Activated CD8-positive, alpha-beta memory T cell treated with anti-CD3 and anti-CD28 coated beads, Interleukin-2, amount 50 U/mL, for 4 hours (primary cell): ENCODE data around the gene SPPL3.
"Not testable (repeated sequence)": the region's sequence is repeated elsewhere in the genome, so short reads cannot be mapped to it uniquely, and the experiment has no call there.

Source experiments
- DNase-seq: peaks from one replicate; pipeline ENCODE4 v3.0.0-alpha.2; 2020

The SPPL3 gene

GRCh38 chr12:120841525-120841924, 62.6 kb downstream of the SPPL3 start:
- no peak for DNase-seq

GRCh38 chr12:120839503-120839902, 64.7 kb downstream of the SPPL3 start:
- no peak for DNase-seq

DNA sequence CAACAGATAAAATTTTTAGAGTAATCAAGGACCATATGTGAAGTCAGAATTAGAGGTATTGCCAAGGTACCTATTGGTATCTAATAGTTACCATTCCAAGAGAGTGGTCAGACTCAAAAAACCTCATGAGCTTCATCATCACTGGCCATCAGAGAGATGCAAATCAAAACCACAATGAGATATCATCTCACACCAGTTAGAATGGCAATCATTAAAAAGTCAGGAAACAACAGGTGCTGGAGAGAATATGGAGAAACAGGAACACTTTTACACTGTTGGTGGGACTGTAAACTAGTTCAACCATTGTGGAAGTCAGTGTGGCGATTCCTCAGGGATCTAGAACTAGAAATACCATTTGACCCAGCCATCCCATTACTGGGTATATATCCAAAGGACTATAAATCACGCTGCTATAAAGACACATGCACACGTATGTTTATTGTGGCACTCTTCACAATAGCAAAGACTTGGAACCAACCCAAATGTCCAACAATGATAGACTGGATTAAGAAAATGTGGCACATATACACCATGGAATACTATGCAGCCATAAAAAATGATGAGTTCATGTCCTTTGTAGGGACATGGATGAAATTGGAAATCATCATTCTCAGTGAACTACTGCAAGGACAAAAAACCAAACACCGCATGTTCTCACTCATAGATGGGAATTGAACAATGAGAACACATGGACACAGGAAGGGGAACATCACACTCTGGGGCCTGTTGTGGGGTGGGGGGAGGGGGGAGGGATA, 65.4 kb downstream of the SPPL3 start:
- not testable (repeated sequence) for DNase-seq

DNA sequence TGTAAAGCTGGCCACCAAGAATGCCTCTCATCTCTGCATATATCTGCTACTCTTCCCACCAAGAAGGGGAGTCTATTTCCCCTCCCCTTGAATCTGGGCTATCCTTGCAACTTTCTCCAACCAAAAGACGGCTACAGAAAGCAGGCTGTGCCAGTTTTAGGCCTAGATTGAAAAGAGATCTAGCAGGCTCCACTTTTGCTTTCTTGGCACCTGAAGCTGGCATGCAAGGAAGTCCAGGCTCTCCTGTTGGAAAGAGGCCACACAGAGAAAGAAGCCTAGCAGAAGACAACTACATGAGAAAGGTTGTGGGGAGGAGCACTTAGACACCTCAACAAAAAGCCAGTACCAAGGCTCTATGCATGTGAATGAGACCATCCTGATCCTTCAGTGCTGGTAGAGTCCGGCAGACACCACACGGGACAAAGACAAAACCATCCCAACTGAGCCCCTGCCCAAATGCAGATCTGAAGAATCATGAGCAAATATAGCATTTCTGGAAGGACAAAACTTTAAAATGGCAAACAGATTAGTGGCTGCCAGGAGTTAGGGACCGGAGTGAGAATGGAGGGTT, 68.0 kb downstream of the SPPL3 start:
- no peak for DNase-seq

- no peak for DNase-seq
These were observed 68.5 kb downstream of the SPPL3 start for GRCh38 chr12:120835657-120836056.

GRCh38 chr12:120835304-120835612, 68.9 kb downstream of the SPPL3 start:
- DNase-seq: no peak

GRCh38 chr12:120834489-120835303, 69.5 kb downstream of the SPPL3 start:
- no peak for DNase-seq

DNA sequence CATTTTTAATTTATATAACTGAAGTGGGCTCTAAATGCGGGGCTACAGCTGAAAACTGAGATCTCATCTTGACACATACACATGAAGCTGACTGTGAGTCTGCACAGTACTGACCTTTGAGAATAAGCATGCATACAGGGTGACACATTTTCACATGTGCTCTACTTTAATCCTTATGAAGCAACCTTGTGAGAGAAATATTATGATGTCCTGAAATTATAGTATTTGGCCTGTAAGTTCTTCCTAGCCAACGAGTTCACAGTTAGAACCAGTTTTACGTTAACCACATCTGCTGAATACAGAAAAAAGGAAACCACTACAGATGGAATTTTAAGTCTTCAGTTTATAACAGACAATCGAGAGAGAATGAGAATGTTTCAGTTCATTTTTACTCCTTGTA, 70.3 kb downstream of the SPPL3 start:
- DNase-seq: no peak

DNA sequence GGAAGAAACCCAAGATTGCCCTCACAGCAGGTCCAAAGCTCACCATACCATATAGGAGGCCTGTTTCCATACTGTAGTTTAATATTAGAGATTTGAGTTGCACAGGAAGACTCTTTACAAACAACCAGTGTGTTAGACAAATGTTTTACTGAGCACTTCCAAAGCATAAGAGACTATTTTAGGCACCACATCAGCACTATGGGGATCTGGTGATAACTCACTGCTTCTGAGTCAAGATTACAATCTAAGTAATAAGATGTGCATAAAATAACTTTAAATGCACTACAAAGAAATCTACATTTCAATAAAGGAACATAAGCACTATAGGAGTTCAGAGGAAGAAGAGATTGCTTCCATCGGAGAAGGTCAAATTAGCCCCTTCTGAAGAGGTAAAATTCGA, 71.4 kb downstream of the SPPL3 start:
- DNase-seq: no peak

DNA sequence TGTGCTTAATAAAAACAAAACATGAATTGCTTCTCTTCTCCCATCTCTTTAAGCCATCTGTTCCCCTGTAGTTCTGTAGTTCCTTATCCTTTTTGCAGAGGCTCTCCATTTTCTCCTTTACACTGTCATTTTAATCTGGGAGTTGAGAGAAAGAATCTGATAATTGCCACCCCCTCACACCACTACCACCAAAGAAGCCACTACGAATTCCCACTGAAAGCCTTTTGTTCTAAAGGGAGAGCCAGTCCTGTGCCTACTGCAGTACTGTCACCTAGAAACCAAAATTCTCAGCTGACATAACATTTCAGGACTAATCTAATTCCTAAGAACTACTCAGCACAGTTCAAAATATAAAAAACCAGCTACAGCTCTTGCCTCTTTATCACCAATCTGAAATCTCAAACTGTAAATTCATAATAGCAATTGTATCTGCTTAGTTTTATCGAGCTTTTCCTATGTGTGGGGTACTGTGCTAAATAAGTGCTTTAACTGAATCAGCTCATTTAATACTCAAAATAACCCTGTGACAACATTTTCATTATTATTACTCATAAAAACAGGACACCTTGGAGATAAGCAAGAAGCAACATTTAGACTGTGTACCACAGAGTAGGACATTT, 72.4 kb downstream of the SPPL3 start:
- DNase-seq: no peak

GRCh38 chr12:120830966-120831365, 73.2 kb downstream of the SPPL3 start:
- DNase-seq: no peak

DNA sequence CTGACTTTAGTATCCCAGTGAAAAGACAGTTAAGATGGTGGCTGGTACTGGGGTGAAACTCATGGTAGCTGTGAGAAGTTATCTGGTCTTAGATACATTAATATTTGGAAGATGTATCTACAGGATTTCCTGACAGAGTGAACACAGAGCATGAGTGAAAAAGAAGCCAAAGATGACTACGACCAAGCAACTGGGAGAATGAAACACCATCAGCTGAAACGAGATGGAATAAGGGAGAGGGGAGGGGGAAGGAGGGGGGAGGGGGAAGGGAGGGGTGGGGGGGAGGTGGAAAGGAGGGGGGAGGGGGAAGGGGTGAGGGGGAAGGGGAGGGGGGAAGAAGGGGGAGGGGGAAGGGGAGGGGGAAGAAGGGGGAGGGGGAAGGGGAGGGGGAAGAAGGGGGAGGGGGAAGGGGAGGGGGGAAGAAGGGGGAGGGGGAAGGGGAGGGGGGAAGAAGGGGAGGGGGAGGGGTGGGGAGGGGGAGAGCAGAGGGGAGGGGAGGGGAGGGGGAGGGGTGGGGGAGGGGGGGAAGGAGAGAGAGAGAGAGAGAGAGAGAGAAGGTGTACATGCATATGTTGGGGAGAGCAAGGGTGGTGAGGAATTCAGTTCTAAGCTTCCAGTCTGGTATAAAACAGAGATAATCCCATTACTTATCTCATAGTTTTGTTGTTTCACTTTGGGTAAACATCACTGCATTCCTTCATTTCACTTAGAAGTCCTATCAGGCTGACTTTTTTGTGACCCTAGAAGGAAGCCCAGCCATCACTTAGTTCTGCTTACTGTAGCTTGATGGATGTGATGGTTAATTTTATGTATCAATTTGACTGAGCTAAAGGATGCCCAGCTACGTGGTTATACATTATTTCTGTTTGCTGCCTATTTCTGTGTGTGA, 73.9 kb downstream of the SPPL3 start:
- DNase-seq: no peak

DNA sequence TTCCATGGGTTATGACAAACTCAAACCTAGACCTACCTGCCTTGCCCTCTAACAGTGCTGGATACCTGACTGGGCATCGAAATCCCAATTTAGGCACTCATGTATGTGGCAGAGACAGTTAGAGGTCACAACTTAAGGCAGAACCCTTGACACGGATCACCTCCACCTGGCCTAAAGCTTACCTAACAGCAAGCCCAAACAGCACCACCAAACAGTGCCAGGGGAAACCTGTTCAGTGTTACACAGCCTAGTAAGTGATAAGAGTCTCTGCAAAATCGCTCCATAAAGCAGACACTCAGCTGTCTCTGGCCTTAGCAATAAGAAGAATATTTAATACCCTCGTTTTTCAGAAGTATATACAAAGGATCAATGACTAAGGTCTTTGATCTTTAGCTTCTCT, 77.8 kb downstream of the SPPL3 start:
- no peak for DNase-seq

DNA sequence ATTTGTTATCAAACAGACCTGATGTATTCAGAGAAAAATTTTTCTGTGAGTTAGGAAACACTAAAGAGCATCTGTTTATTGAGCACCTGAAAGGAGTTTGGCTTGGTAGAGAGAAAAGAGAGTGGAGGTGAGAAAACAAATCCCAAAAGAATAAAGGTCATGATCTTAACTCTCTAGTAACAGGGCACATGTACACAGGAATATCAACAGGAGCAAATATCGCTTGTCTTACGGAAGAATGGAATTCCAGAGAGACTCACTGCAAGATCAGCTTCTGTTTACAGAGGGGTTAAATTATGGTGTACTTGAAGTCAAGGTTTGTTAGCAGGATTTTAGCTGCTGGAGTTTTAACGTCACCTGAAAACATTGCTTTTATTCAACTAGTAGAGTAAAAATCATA, 78.8 kb downstream of the SPPL3 start:
- no peak for DNase-seq

DNA sequence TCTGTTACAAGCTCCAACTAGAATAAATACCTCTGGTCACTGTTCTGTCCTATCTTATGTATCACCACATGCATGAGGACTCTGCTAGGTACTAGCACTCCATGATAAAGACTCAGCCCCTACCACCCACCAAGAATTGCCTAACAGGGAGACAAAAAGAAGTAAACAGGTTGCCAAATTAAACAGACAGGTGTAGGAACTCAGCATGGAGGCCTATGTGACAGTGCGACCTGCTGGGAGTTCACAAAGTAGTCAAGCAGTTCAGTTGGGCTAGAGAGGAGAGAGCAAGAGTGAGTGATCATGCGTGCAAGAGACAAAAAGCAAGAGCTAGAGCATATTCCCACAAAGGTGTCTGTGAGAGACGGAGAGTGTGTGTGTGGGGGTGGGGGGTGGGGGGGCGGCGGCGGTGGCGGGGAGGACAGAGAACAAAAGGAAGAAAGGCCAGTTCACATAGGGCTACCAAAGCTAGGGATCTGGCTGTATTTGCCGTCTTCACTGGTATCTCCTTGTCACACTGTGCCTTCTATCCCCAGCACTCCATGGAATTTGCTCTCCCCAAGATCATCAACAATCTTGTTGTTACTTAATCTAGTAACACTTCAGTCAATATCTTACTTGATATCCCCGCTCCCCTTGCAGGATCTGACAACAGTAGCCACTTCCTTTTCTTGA, 81.2 kb downstream of the SPPL3 start:
- DNase-seq: no peak

DNA sequence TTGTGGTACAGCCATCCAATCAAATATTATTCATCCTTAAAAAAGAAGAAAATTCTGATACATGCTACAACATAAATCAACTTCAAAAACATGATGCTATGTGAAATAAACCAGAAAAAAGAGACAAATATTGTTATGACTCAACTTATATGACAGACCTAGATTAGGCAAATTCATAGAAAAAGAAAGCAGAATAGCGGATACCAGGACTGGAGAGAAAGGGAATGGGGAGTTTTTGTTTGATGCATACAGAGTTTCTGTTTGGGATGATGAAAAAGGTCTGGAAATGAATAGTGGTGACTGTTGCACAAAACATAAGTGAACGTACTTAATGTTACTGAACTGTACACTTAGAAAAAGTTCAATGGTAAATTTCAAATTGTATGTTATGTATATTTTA, 82.3 kb downstream of the SPPL3 start:
- no peak for DNase-seq

DNA sequence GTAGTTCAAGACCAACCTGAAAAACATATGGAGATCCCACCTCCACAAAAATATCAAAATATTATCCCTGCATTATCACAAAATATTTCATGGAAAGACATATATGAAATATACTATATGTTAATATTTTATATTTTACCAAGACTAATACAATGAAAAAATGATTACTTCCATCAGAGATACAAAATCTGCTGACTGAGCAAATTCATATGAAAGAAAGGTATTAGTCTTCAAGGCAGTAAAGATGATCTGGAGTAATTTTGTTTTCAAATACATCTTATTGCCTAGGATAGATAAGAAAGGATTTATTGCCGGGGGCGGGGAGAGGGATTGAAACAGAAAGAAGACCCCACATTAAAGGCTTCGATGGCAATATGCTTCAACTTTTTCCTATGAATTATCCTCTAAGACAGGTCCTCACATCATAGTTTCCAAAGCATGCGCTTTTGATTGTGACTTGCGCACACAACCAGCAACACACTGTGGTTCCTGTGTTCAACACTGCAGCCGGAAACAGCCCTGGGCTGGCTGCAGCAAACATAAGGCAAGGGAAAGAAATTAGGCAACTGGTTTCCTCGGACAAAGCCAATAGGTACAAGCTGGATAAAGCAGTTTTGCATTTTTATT, 83.2 kb downstream of the SPPL3 start:
- peak; percentile 40 for DNase-seq

- no peak for DNase-seq
These were observed 85.7 kb downstream of the SPPL3 start for GRCh38 chr12:120818416-120818815.

DNA sequence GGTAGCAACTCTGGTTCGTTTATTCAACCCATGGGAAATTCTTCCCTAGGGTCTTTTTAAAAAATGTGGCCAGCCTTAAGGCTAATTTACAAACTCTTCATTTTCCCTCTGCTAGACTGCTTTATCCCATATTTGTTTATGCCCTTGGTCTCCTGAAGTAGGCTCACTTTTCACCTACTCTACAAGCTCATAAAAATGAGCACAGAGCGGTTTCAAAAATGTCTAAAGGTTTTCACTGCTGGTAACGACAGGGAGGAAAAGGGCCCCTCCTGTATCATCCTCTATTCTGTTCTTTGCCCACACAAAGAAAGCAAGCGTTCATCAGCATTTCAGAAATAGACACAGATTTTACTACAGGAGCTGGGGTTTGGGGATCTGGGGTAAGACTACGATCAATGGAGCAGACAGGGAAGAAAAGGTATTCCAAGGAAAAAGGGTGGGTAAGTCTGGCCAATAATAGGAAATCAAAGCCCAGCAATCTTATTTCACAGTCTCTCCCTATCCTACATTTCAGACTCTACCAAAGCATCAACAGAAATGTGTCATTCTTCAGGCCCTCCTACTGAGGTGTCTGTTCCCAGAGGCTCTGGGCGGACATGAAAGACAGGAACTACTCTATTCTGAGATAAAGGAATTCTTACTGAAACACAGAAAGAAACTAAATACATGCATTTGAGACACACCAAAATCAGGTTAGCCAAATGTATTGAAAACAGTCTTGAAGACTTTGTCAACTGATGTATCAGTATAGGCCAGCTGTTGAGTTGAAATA, 86.4 kb downstream of the SPPL3 start:
- DNase-seq: no peak

- DNase-seq: no peak
These were observed 87.8 kb downstream of the SPPL3 start for GRCh38 chr12:120816363-120816762.

GRCh38 chr12:120814903-120815429, 89.2 kb downstream of the SPPL3 start:
- DNase-seq: no peak
